HL-60 (cell line): ENCODE data around the gene MYMK.

ENCODE experiments used
- CTCF ChIP-seq: IDR thresholded peaks from one replicate; pipeline ENCODE4 v1.5.1; 2011; ENCODE audit warnings: low read length, control low read depth, inconsistent platforms; ENCODE audit not compliant: insufficient read depth
- GABPA ChIP-seq: IDR thresholded peaks from 2 replicates; pipeline ENCODE4 v1.6.1; 2012; ENCODE audit warnings: low read depth
- POLR2AphosphoS5 ChIP-seq: IDR thresholded peaks from 2 replicates; pipeline ENCODE4 v1.6.1; 2012; ENCODE audit warnings: low read depth

- TF ChIP-seq CTCF: no peak
- no peak for TF ChIP-seq GABPA
- no peak for TF ChIP-seq POLR2AphosphoS5
Measured at GRCh38 chr9:133551446-133551845, 26.7 kb upstream of the MYMK start.
